DOHH2 (cell line): ENCODE results near the gene AP1B1.

Experiments used
- CTCF ChIP-seq: fragments of 200-600 bp; sonication (generic); IDR thresholded peaks from one replicate; pipeline ENCODE4 v1.5.1; 2014; ENCODE audit warnings: antibody characterized with exemption, mild to moderate bottlenecking, low read depth, low read length; ENCODE audit not compliant: poor library complexity, severe bottlenecking
- EZH2phosphoT487 ChIP-seq: fragments of 200-600 bp; sonication (generic); IDR thresholded peaks from 2 replicates; pipeline ENCODE4 v1.6.1; 2017; ENCODE audit warnings: borderline replicate concordance, mild to moderate bottlenecking, antibody characterized with exemption, low read length, moderate library complexity, mixed read lengths

- TF ChIP-seq CTCF = no peak
- TF ChIP-seq EZH2phosphoT487 = no peak
Measured at GRCh38 chr22:29352778-29353177, 35.6 kb downstream of the AP1B1 start.
